WTC11 (cell line): Measurements from ENCODE around the gene UIMC1. TPM values are rescaled to one million over a fixed set of nuclear protein-coding genes. Genes with fewer than 3 reads are reported as not detected.

Experiments used
- ATAC-seq: fragments of 200-7000 bp; cut with Tn5 transposase; 2 replicates; pipeline ENCODE4 v1.10.0; 2021; ENCODE audit warnings: mild to moderate bottlenecking, moderate library complexity
- CTCF ChIA-PET: fragments of 300-600 bp; sonication (Branson Sonifier 250); formaldehyde crosslinking; loops from one replicate; lab custom pipeline; 2021; ENCODE audit warnings: antibody characterized with exemption; lab: Charles Lee
- POLR2A ChIA-PET: fragments of 350-600 bp; sonication (Branson Sonifier 250); formaldehyde crosslinking; loops from one replicate; lab custom pipeline; 2021; ENCODE audit warnings: antibody characterized with exemption; lab: Charles Lee
- DNase-seq: peaks from one replicate; pipeline ENCODE4 v3.0.0; 2021; ENCODE audit warnings: low spot score
- H3K27ac Mint-ChIP-seq: 2 replicates; pipeline ENCODE4 v1.8.0; 2021; ENCODE audit warnings: mixed read lengths
- H3K27me3 Mint-ChIP-seq: 2 replicates; pipeline ENCODE4 v1.8.0; 2021; ENCODE audit warnings: low read depth, mild to moderate bottlenecking, moderate library complexity, mixed read lengths
- H3K36me3 Mint-ChIP-seq: 2 replicates; pipeline ENCODE4 v1.8.0; 2021; ENCODE audit warnings: mixed read lengths
- H3K4me1 Mint-ChIP-seq: 2 replicates; pipeline ENCODE4 v1.8.0; 2022; ENCODE audit warnings: mixed read lengths
- H3K4me3 Mint-ChIP-seq: 2 replicates; pipeline ENCODE4 v1.8.0; 2021; ENCODE audit warnings: mild to moderate bottlenecking, moderate library complexity, mixed read lengths
- H3K9me3 Mint-ChIP-seq: 2 replicates; pipeline ENCODE4 v1.8.0; 2021; ENCODE audit warnings: mixed read lengths
- FOXJ3 ChIP-seq: sonication (generic); formaldehyde crosslinking; IDR thresholded peaks from 2 replicates; pipeline ENCODE4 v1.9.0; 2021; ENCODE audit warnings: missing genetic modification reagents, mild to moderate bottlenecking, borderline replicate concordance
- HMGA2 ChIP-seq: fragments of 250-450 bp; sonication (Bioruptor Pico); IDR thresholded peaks from 2 replicates; pipeline ENCODE4 v1.4.0; 2021; ENCODE audit warnings: mild to moderate bottlenecking, moderate library complexity
- IRF1 ChIP-seq: sonication (generic); formaldehyde crosslinking; IDR thresholded peaks from 2 replicates; pipeline ENCODE4 v1.8.0; 2023; ENCODE audit warnings: missing genetic modification reagents
- IRF2 ChIP-seq: sonication (generic); formaldehyde crosslinking; IDR thresholded peaks from 2 replicates; pipeline ENCODE4 v1.8.0; 2022; ENCODE audit warnings: low read depth, missing genetic modification reagents, borderline replicate concordance
- JAZF1 ChIP-seq: fragments of 250-450 bp; sonication (Bioruptor Pico); IDR thresholded peaks from 2 replicates; pipeline ENCODE4 v1.9.0; 2021; ENCODE audit warnings: moderate library complexity, mild to moderate bottlenecking, inconsistent platforms
- KAT7 ChIP-seq: sonication (generic); formaldehyde crosslinking; IDR thresholded peaks from 2 replicates; pipeline ENCODE4 v1.8.1; 2023; ENCODE audit warnings: missing genetic modification reagents, mild to moderate bottlenecking, borderline replicate concordance
- NFE2L1 ChIP-seq: sonication (generic); formaldehyde crosslinking; IDR thresholded peaks from 2 replicates; pipeline ENCODE4 v1.8.1; 2023; ENCODE audit warnings: missing genetic modification reagents
- NFYB ChIP-seq: sonication (generic); formaldehyde crosslinking; conservative IDR thresholded peaks from 2 replicates; pipeline ENCODE4 v1.8.0; 2022; ENCODE audit warnings: low read depth, missing genetic modification reagents
- NR1H2 ChIP-seq: sonication (generic); formaldehyde crosslinking; IDR thresholded peaks from 2 replicates; pipeline ENCODE4 v1.9.0; 2021; ENCODE audit warnings: mild to moderate bottlenecking, moderate library complexity, missing genetic modification reagents
- PRDM15 ChIP-seq: sonication (generic); formaldehyde crosslinking; IDR thresholded peaks from 2 replicates; pipeline ENCODE4 v1.8.0; 2022; ENCODE audit warnings: missing genetic modification reagents
- PRRX2 ChIP-seq: fragments of 250-450 bp; sonication (Bioruptor Pico); IDR thresholded peaks from 2 replicates; pipeline ENCODE4 v1.8.0; 2021; ENCODE audit warnings: mild to moderate bottlenecking
- SMAD4 ChIP-seq: sonication (generic); formaldehyde crosslinking; IDR thresholded peaks from 2 replicates; pipeline ENCODE4 v1.8.0; 2022; ENCODE audit warnings: mild to moderate bottlenecking, missing genetic modification reagents
- SOX15 ChIP-seq: fragments of 250-450 bp; sonication (Bioruptor Pico); IDR thresholded peaks from 2 replicates; pipeline ENCODE4 v1.9.0; 2021; ENCODE audit warnings: mild to moderate bottlenecking
- ZBTB43 ChIP-seq: sonication (generic); formaldehyde crosslinking; IDR thresholded peaks from 2 replicates; pipeline ENCODE4 v1.8.1; 2023; ENCODE audit warnings: mild to moderate bottlenecking, missing genetic modification reagents
- ZNF219 ChIP-seq: sonication (generic); formaldehyde crosslinking; IDR thresholded peaks from 2 replicates; pipeline ENCODE4 v1.8.0; 2023; ENCODE audit warnings: missing genetic modification reagents, mild to moderate bottlenecking, borderline replicate concordance
- ZNF263 ChIP-seq: sonication (generic); formaldehyde crosslinking; IDR thresholded peaks from 2 replicates; pipeline ENCODE4 v1.8.1; 2022; ENCODE audit warnings: low read depth, mild to moderate bottlenecking, moderate library complexity, missing genetic modification reagents
- ZNF396 ChIP-seq: fragments of 250-450 bp; sonication (Bioruptor Pico); IDR thresholded peaks from 2 replicates; pipeline ENCODE4 v1.8.0; 2021; ENCODE audit warnings: mild to moderate bottlenecking, moderate library complexity, borderline replicate concordance
- total RNA-seq: library from RNA; stranded (reverse); gene quantifications from 3 replicates; pipeline ENCODE4 v1.2.3, GENCODE V29; 2021
- TF ChIP-seq, protein P1 (sequence below): sonication (generic); formaldehyde crosslinking; conservative IDR thresholded peaks from 2 replicates; pipeline ENCODE4 v1.8.1; 2023; ENCODE audit warnings: mild to moderate bottlenecking, low read depth, missing genetic modification reagents, moderate library complexity
- TF ChIP-seq, protein P2 (sequence below): fragments of 250-450 bp; sonication (Bioruptor Pico); IDR thresholded peaks from 2 replicates; pipeline ENCODE4 v1.8.0; 2021; ENCODE audit warnings: mild to moderate bottlenecking
- TF ChIP-seq, protein P3 (sequence below): sonication (generic); formaldehyde crosslinking; IDR thresholded peaks from 2 replicates; pipeline ENCODE4 v1.8.1; 2023; ENCODE audit warnings: mild to moderate bottlenecking, moderate library complexity, missing genetic modification reagents

The UIMC1 gene
- total RNA-seq, 1 experiment from 2014 or later = 48.0 TPM

GRCh38 chr5:176906796-176907195 lies 99.8 kb downstream of the UIMC1 start:
- TF ChIP-seq IRF1 (CRISPR knock-in tag) (no peak), PRDM15 (CRISPR knock-in tag) (no peak), ZNF219 (CRISPR knock-in tag) (no peak), ZNF263 (no peak), IRF2 (CRISPR knock-in tag) (no peak), KAT7 (CRISPR knock-in tag) (no peak), NFE2L1 (CRISPR knock-in tag) (no peak), JAZF1 (no peak), SOX15 (no peak), HMGA2 (CRISPR knock-in tag) (no peak), PRRX2 (CRISPR knock-in tag) (no peak), ZBTB43 (CRISPR knock-in tag) (no peak), SMAD4 (CRISPR knock-in tag) (no peak), FOXJ3 (CRISPR knock-in tag) (no peak), NR1H2 (CRISPR knock-in tag) (no peak), NFYB (CRISPR knock-in tag) (no peak), ZNF396 (no peak)
- TF ChIP-seq, protein P1, sequence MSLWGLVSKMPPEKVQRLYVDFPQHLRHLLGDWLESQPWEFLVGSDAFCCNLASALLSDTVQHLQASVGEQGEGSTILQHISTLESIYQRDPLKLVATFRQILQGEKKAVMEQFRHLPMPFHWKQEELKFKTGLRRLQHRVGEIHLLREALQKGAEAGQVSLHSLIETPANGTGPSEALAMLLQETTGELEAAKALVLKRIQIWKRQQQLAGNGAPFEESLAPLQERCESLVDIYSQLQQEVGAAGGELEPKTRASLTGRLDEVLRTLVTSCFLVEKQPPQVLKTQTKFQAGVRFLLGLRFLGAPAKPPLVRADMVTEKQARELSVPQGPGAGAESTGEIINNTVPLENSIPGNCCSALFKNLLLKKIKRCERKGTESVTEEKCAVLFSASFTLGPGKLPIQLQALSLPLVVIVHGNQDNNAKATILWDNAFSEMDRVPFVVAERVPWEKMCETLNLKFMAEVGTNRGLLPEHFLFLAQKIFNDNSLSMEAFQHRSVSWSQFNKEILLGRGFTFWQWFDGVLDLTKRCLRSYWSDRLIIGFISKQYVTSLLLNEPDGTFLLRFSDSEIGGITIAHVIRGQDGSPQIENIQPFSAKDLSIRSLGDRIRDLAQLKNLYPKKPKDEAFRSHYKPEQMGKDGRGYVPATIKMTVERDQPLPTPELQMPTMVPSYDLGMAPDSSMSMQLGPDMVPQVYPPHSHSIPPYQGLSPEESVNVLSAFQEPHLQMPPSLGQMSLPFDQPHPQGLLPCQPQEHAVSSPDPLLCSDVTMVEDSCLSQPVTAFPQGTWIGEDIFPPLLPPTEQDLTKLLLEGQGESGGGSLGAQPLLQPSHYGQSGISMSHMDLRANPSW (CRISPR knock-in tag) = no peak
- TF ChIP-seq, protein P2, sequence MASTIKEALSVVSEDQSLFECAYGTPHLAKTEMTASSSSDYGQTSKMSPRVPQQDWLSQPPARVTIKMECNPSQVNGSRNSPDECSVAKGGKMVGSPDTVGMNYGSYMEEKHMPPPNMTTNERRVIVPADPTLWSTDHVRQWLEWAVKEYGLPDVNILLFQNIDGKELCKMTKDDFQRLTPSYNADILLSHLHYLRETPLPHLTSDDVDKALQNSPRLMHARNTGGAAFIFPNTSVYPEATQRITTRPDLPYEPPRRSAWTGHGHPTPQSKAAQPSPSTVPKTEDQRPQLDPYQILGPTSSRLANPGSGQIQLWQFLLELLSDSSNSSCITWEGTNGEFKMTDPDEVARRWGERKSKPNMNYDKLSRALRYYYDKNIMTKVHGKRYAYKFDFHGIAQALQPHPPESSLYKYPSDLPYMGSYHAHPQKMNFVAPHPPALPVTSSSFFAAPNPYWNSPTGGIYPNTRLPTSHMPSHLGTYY (CRISPR knock-in tag) = no peak
- TF ChIP-seq, protein P3, sequence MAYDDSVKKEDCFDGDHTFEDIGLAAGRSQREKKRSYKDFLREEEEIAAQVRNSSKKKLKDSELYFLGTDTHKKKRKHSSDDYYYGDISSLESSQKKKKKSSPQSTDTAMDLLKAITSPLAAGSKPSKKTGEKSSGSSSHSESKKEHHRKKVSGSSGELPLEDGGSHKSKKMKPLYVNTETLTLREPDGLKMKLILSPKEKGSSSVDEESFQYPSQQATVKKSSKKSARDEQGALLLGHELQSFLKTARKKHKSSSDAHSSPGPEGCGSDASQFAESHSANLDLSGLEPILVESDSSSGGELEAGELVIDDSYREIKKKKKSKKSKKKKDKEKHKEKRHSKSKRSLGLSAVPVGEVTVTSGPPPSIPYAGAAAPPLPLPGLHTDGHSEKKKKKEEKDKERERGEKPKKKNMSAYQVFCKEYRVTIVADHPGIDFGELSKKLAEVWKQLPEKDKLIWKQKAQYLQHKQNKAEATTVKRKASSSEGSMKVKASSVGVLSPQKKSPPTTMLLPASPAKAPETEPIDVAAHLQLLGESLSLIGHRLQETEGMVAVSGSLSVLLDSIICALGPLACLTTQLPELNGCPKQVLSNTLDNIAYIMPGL (CRISPR knock-in tag) = no peak
- no peak for DNase-seq
- no peak for ATAC-seq
- no peak overlapping the region for H3K4me3 Mint-ChIP-seq
- H3K27ac Mint-ChIP-seq = no peak overlapping the region
- ChIA-PET POLR2A (no interaction called here), CTCF (no interaction called here)
- H3K27me3 Mint-ChIP-seq = no peaks in the 10 kb centered on the region
- H3K36me3 Mint-ChIP-seq = peaks cover 44% of the 10 kb centered on the region
- H3K9me3 Mint-ChIP-seq = no peaks in the 10 kb centered on the region
- no peaks in the 10 kb centered on the region for H3K4me1 Mint-ChIP-seq
